Aorta (tissue), 5 donors: ENCODE results near the gene LMBR1. TPM values are rescaled to one million over a fixed set of nuclear protein-coding genes. Genes with fewer than 3 reads are reported as not detected.
"Not testable (repeated sequence)": the region's sequence is repeated elsewhere in the genome, so short reads cannot be mapped to it uniquely, and the experiment has no call there.

Experiments
- ATAC-seq: fragments of 200-7000 bp; cut with Tn5 transposase; one replicate; pipeline ENCODE4 v1.9.1; 2022; ENCODE audit warnings: moderate library complexity; ENCODE audit not compliant: low FRiP score
- DNase-seq, 2 donors: peaks; one replicate each; pipeline ENCODE4 v3.0.0-alpha.2; 2020
- H3K27ac ChIP-seq, 2 donors: one replicate each; pipeline ENCODE4 v1.5.1; 2013; ENCODE audit warnings: low read length in 2 of 2, mild to moderate bottlenecking in 2 of 2, moderate library complexity in 2 of 2, control low read depth in 1 of 2, inconsistent platforms in 1 of 2, low read depth in 1 of 2
- H3K27me3 ChIP-seq, 2 donors: one replicate each; pipeline ENCODE4 v1.6.1; 2013; ENCODE audit warnings: control low read depth in 1 of 2, low read length in 1 of 2, mild to moderate bottlenecking in 1 of 2, moderate library complexity in 1 of 2; ENCODE audit not compliant: insufficient read depth in 2 of 2, control insufficient read depth in 1 of 2
- H3K36me3 ChIP-seq, 2 donors: one replicate each; pipeline ENCODE4 v1.6.1; 2013; ENCODE audit warnings: control low read depth in 1 of 2, low read length in 1 of 2, mild to moderate bottlenecking in 1 of 2; ENCODE audit not compliant: insufficient read depth in 2 of 2, control insufficient read depth in 1 of 2
- H3K4me1 ChIP-seq, 2 donors: one replicate each; pipeline ENCODE4 v1.6.1; 2013; ENCODE audit warnings: low read length in 2 of 2, control low read depth in 1 of 2, mild to moderate bottlenecking in 1 of 2, moderate library complexity in 1 of 2; ENCODE audit not compliant: insufficient read depth in 2 of 2, control insufficient read depth in 1 of 2
- H3K4me3 ChIP-seq, 2 donors: one replicate each; pipeline ENCODE4 v1.5.1; 2013; ENCODE audit warnings: low read length in 2 of 2, control low read depth in 1 of 2, mild to moderate bottlenecking in 1 of 2
- H3K9me3 ChIP-seq: one replicate; pipeline ENCODE4 v1.6.1; 2013; ENCODE audit warnings: mild to moderate bottlenecking, low read length; ENCODE audit not compliant: control insufficient read depth
- WGBS, 2 donors: extraction: QIAGEN DNeasy Blood & Tissue Kit; methylation state at CpG; one replicate each; pipeline ENCODE4 v1.1.7; 2013; 5-methylcytosine and 5-hydroxymethylcytosine counted together
- intact Hi-C, 2 donors: fragments of 100-400 bp; cut with DNase I; formaldehyde crosslinking; loops; one replicate each; pipeline versions ENCODE4 v1.14.2 to v1.15.0; 2022
- polyA plus RNA-seq, 2 donors: library from polyadenylated mRNA; stranded (reverse); fragments of 200-250 nt; gene quantifications; one replicate each; pipeline ENCODE4 v1.2.3, GENCODE V29; 2013
- total RNA-seq, 2 donors: library from RNA; stranded (reverse); fragmentation: NEBNext Ultra II Directional; extraction: Animal tissue kit (Norgen Biotek cat#: 25700); gene quantifications; one replicate each; pipeline ENCODE4 v1.2.1, GENCODE V29; 2021
- donor health status: healthy with polysubstance abuse.
- donor health status: Bipolar disorder and iron deficiency.
- donor health status: DM: no; HTN: no; CAD: no.
- donor health status: DM: no; HTN: no; CAD: no.
- donor health status: DM: yes; HTN: yes; CAD: no.

The LMBR1 gene
- total and polyA plus RNA-seq, 4 donors = 9.5 to 63.8 (median 36.5) TPM

DNA sequence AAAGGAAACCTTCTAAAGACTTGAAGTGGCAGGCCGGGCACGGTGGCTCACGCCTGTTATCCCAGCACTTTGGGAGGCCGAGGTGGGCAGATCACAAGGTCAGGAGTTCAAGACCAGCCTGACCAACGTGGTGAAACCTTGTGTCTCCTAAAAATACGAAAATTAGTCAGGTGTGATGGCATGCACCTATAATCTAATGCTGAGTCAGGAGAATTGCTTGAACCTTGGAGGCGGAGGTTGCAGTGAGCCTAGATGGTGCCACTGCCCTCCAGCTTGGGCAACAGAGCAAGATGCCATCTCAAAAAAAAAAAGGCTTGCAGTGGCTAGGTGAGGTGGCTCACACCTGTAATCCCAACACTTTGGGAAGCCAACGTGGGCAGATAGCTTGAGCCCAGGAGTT is 24.6 kb downstream of the LMBR1 start:
- WGBS, 2 donors = 97% methylated on average over 8 of the region's 8 CpGs
- H3K27ac ChIP-seq, H3K4me3 ChIP-seq, H3K27me3 ChIP-seq, ATAC-seq, H3K36me3 ChIP-seq, intact Hi-C loops, DNase-seq, H3K9me3 ChIP-seq, H3K4me1 ChIP-seq: not testable (repeated sequence)

- no peaks in the 10 kb centered on the region for H3K27me3 ChIP-seq
These were observed 27.5 kb downstream of the LMBR1 start for GRCh38 chr7:156865493-156865892.

DNA sequence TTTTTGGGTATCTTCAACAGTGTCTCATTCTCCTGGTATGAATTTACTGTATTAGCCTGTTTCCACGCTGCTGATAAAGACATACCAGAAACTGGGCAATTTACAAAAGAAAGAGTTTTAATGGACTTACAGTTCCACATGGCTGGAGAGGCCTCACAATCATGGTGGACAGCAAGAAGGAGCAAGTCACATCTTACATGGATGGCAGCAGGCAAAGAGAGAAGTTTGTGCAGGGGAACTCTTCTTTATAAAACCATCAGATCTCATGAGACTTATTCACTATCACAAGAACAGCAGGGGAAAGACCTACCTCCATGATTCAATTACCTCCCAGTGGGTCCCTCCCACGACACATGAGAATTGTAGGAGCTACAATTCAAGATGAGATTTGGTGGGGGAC is 31.0 kb downstream of the LMBR1 start:
- H3K9me3 ChIP-seq, H3K4me1 ChIP-seq, H3K27me3 ChIP-seq, H3K27ac ChIP-seq, DNase-seq, intact Hi-C loops, ATAC-seq, H3K36me3 ChIP-seq, H3K4me3 ChIP-seq: not testable (repeated sequence)
- WGBS, 2 donors = 94 to 100% methylated on average over 2 of the region's 2 CpGs

More at GRCh38 chr7:156865493-156865892, 27.5 kb downstream of the LMBR1 start:
- DNase-seq (no peak), ATAC-seq (no peak)
- intact Hi-C loops = no loop called here
- Histone ChIP-seq H3K27ac (no peak overlapping the region), H3K4me3 (no peak overlapping the region), H3K36me3 (peaks cover 0 to 3% of the 10 kb centered on the region in 2 donors), H3K4me1 (no peaks in the 10 kb centered on the region), H3K9me3 (no peaks in the 10 kb centered on the region)
- 0 to 80% methylated on average over 1 of the region's 1 CpG for WGBS, 2 donors

DNA sequence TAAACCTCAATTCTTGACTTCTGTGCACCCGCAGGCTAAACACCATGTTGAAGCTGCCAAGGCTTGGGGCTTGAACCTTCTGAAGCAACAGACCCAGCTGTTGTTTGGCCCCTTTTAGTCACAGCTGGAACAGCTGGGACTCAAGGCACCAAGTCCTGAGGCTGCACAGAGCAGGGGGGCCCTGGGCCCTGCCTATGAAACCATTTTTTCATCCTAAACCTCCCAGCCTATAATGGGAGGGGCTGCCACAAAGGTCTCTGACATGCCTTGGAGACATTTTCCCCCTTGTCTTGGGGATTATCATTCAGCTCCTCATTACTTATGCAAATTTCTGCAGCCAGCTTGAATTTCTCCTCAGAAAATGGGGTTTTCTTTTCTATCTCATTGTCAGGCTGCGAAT is 31.8 kb downstream of the LMBR1 start:
- intact Hi-C loops = no loop called here
- Histone ChIP-seq H3K9me3 (no peaks in the 10 kb centered on the region), H3K27ac (no peak overlapping the region), H3K4me1 (no peaks in the 10 kb centered on the region), H3K27me3 (no peaks in the 10 kb centered on the region), H3K36me3 (peaks cover 0 to 3% of the 10 kb centered on the region in 2 donors), H3K4me3 (no peak overlapping the region)
- ATAC-seq (no peak), DNase-seq (no peak)
- 96 to 98% methylated on average over 2 of the region's 2 CpGs for WGBS, 2 donors

DNA sequence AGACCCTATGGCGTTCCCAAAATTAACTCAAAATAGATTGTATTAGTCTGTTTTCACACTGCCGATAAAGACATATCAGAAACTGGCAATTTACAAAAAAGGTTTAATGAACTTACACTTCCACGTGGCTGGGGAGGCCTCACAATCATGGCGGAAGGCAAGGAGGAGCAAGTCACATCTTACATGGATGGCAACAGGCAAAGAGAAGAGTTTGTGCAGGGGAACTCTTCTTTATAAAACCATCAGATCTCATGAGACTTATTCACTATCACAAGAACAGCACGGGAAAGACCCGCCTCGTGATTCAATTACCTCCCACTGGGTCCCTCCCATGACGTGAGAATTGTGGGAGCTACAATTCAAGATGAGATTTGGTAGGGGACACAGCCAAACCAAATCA is 32.9 kb downstream of the LMBR1 start:
- H3K9me3 ChIP-seq, intact Hi-C loops, H3K27ac ChIP-seq, H3K4me3 ChIP-seq, ATAC-seq, DNase-seq, H3K4me1 ChIP-seq, H3K36me3 ChIP-seq, H3K27me3 ChIP-seq: not testable (repeated sequence)
- WGBS, 2 donors = 93 to 97% methylated on average over 8 of the region's 8 CpGs

GRCh38 chr7:156858523-156858922 is 34.5 kb downstream of the LMBR1 start:
- Histone ChIP-seq H3K27me3 (no peaks in the 10 kb centered on the region), H3K9me3 (peaks cover 2% of the 10 kb centered on the region), H3K36me3 (peaks cover 0 to 3% of the 10 kb centered on the region in 2 donors), H3K4me1 (no peaks in the 10 kb centered on the region), H3K27ac (no peak overlapping the region), H3K4me3 (no peak overlapping the region)
- ATAC-seq (no peak), DNase-seq (no peak)
- intact Hi-C loops = no loop called here

DNA sequence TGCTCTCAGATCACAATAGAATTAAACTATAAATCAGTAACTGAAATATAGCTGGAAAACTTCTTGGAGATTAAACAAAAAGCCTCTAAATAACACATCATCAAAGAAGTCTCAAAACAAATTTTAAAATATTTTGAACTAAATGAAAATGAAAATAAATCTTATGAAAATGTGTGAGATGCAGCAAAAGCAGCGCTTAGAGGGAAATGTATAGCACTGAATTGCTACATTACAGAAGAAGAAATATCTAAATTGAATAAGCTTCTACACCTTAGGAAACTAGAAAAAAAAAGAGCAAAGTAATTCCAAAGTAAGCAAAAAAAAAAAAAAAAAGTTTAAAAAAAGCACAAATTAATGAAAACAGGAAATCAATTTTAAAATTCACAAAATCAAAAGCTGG is 35.2 kb downstream of the LMBR1 start:
- H3K4me3 ChIP-seq = no peak overlapping the region
- DNase-seq = no peak
- no peaks in the 10 kb centered on the region for H3K4me1 ChIP-seq
- intact Hi-C loops = no loop called here
- H3K36me3 ChIP-seq = peaks cover 0 to 3% of the 10 kb centered on the region in 2 donors
- no peaks in the 10 kb centered on the region for H3K27me3 ChIP-seq
- WGBS, 2 donors = 100% methylated on average over 1 of the region's 1 CpG
- ATAC-seq = no peak
- peaks cover 2% of the 10 kb centered on the region for H3K9me3 ChIP-seq
- H3K27ac ChIP-seq = no peak overlapping the region

GRCh38 chr7:156854654-156855053 is 38.3 kb downstream of the LMBR1 start:
- ATAC-seq = no peak
- Histone ChIP-seq H3K27me3 (no peaks in the 10 kb centered on the region), H3K27ac (no peak overlapping the region), H3K4me1 (no peaks in the 10 kb centered on the region), H3K4me3 (no peak overlapping the region), H3K9me3 (peaks cover 2% of the 10 kb centered on the region), H3K36me3 (no peaks in the 10 kb centered on the region)
- intact Hi-C loops = no loop called here
- DNase-seq = no peak
- WGBS, 2 donors = 96 to 98% methylated on average over 5 of the region's 5 CpGs

DNA sequence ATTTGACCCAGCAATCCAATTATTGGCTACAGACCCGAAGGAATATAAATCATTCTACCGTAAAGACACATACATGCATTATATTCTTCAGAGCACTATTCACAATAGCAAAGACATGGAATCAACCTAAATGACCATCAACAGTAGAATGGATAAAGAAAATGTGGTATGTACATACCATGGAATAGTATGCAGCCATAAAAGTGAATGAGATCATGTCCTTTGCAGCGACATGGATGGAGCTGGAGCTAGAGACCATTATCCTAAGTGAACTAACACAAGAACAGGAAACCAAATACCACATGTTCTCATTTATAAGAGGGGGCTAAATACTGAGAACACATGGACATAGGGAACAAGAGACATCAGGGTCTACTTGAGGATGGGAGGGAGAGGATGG is 44.0 kb downstream of the LMBR1 start:
- ATAC-seq = no peak
- intact Hi-C loops = no loop called here
- DNase-seq = no peak
- Histone ChIP-seq H3K4me3 (no peak overlapping the region), H3K36me3 (no peaks in the 10 kb centered on the region), H3K27ac (no peak overlapping the region), H3K9me3 (no peaks in the 10 kb centered on the region), H3K4me1 (no peaks in the 10 kb centered on the region), H3K27me3 (no peaks in the 10 kb centered on the region)
- 98 to 99% methylated on average over 3 of the region's 3 CpGs for WGBS, 2 donors
